Esophagus (tissue), 2 donors: Measurements from ENCODE around the gene ZNF534. TPM values are rescaled to one million over a fixed set of nuclear protein-coding genes. Genes with fewer than 3 reads are reported as not detected.
A peak's percentile ranks its signal among the peaks of the same experiment; 100 is the strongest.
"Not testable (repeated sequence)": the region's sequence is repeated elsewhere in the genome, so short reads cannot be mapped to it uniquely, and the experiment has no call there.

Source experiments
- H3K27ac ChIP-seq, 2 donors: one replicate each; pipeline ENCODE4 v1.5.1; 2013; ENCODE audit warnings: low read depth in 2 of 2, mild to moderate bottlenecking in 2 of 2, inconsistent platforms in 1 of 2, low read length in 1 of 2, moderate library complexity in 1 of 2
- H3K27me3 ChIP-seq, 2 donors: one replicate each; pipeline ENCODE4 v1.6.1; 2013; ENCODE audit warnings: low read length in 2 of 2, control low read depth in 1 of 2, mild to moderate bottlenecking in 1 of 2; ENCODE audit not compliant: insufficient read depth in 2 of 2, control insufficient read depth in 1 of 2
- H3K36me3 ChIP-seq, 2 donors: one replicate each; pipeline ENCODE4 v1.6.1; 2013; ENCODE audit warnings: low read length in 1 of 2; ENCODE audit not compliant: control insufficient read depth in 2 of 2, insufficient read depth in 2 of 2
- H3K4me1 ChIP-seq, 2 donors: one replicate each; pipeline ENCODE4 v1.6.1; 2013; ENCODE audit warnings: low read length in 1 of 2; ENCODE audit not compliant: control insufficient read depth in 2 of 2, insufficient read depth in 2 of 2
- H3K4me3 ChIP-seq, 2 donors: one replicate each; pipeline ENCODE4 v1.5.1; 2013; ENCODE audit warnings: low read length in 2 of 2, mild to moderate bottlenecking in 2 of 2, low read depth in 1 of 2, moderate library complexity in 1 of 2
- H3K9me3 ChIP-seq, 2 donors: one replicate each; pipeline ENCODE4 v1.6.1; 2013; ENCODE audit warnings: mild to moderate bottlenecking in 2 of 2, low read depth in 1 of 2, low read length in 1 of 2, moderate library complexity in 1 of 2; ENCODE audit not compliant: control insufficient read depth in 2 of 2, insufficient read depth in 1 of 2
- WGBS, 2 donors: extraction: QIAGEN DNeasy Blood & Tissue Kit; methylation state at CpG; one replicate each; pipeline ENCODE4 v1.1.7; 2013; 5-methylcytosine and 5-hydroxymethylcytosine counted together
- polyA plus RNA-seq, 2 donors: library from polyadenylated mRNA; stranded (reverse); fragments of 200-250 nt; gene quantifications; one replicate each; pipeline ENCODE4 v1.2.3, GENCODE V29; 2013
- donor health status: healthy with polysubstance abuse.
- donor health status: Bipolar disorder and iron deficiency.

Gene ZNF534
- polyA plus RNA-seq, 2 donors: 0.04 to 0.05 TPM

- Histone ChIP-seq H3K4me3 (peak within 1 kb of the TSS; percentile 54 to 60), H3K4me1 (no peaks in the 10 kb centered on the region), H3K27ac (no peak within 1 kb of the TSS), H3K27me3 (no peaks in the 10 kb centered on the region), H3K36me3 (peaks cover 5 to 7% of the 10 kb centered on the region in 2 donors), H3K9me3 (peaks cover 14 to 42% of the 10 kb centered on the region in 2 donors)
- 5 to 6% methylated on average over 48 of the region's 48 CpGs for WGBS, 2 donors
Measured at GRCh38 chr19:52453324-52454094, 24.6 kb downstream of the ZNF534 start, which contains the start of gene ZNF578. TSS of gene ZNF578 (plus strand) at chr19:52453553. CDS start at chr19:52501846, 48,293 bp downstream.

- no peak overlapping the region for H3K27ac ChIP-seq
- H3K4me1 ChIP-seq: no peaks in the 10 kb centered on the region
- H3K4me3 ChIP-seq: no peak overlapping the region
- no peaks in the 10 kb centered on the region for H3K36me3 ChIP-seq
- peaks cover 12 to 27% of the 10 kb centered on the region in 2 donors for H3K9me3 ChIP-seq
- WGBS, 2 donors: 86 to 90% methylated on average over 14 of the region's 14 CpGs
- no peaks in the 10 kb centered on the region for H3K27me3 ChIP-seq
Measured at GRCh38 chr19:52464798-52465470, 36.0 kb downstream of the ZNF534 start.

GRCh38 chr19:52473655-52474350 is 44.9 kb downstream of the ZNF534 start:
- no peaks in the 10 kb centered on the region for H3K27me3 ChIP-seq
- H3K36me3 ChIP-seq: no peaks in the 10 kb centered on the region
- no peaks in the 10 kb centered on the region for H3K4me1 ChIP-seq
- H3K4me3 ChIP-seq: no peak overlapping the region
- no peak overlapping the region for H3K27ac ChIP-seq
- WGBS, 2 donors: 94% methylated on average over 3 of the region's 3 CpGs
- peaks cover 21 to 31% of the 10 kb centered on the region in 2 donors for H3K9me3 ChIP-seq

- Histone ChIP-seq H3K27me3 (no peaks in the 10 kb centered on the region), H3K4me3 (no peak overlapping the region), H3K9me3 (peaks cover 22 to 31% of the 10 kb centered on the region in 2 donors), H3K36me3 (no peaks in the 10 kb centered on the region), H3K4me1 (no peaks in the 10 kb centered on the region), H3K27ac (no peak overlapping the region)
- WGBS, 2 donors: 95 to 96% methylated on average over 7 of the region's 7 CpGs
Measured at GRCh38 chr19:52474351-52475127, 45.6 kb downstream of the ZNF534 start.

- WGBS, 2 donors: 43 to 53% methylated on average over 7 of the region's 7 CpGs
- H3K27ac ChIP-seq, H3K4me1 ChIP-seq, H3K4me3 ChIP-seq, H3K36me3 ChIP-seq, H3K27me3 ChIP-seq: not testable (repeated sequence)
- H3K9me3 ChIP-seq: peaks cover 25 to 29% of the 10 kb centered on the region in 2 donors
Measured at GRCh38 chr19:52484111-52484743, 55.3 kb downstream of the ZNF534 start.

- peaks cover 24 to 28% of the 10 kb centered on the region in 2 donors for H3K9me3 ChIP-seq
- H3K27me3 ChIP-seq, H3K4me1 ChIP-seq, H3K4me3 ChIP-seq, H3K27ac ChIP-seq, H3K36me3 ChIP-seq: not testable (repeated sequence)
- 36 to 43% methylated on average over 7 of the region's 7 CpGs for WGBS, 2 donors
Measured at GRCh38 chr19:52485064-52485463, 56.1 kb downstream of the ZNF534 start.

- not testable (repeated sequence) for H3K27ac ChIP-seq, H3K4me1 ChIP-seq, H3K4me3 ChIP-seq, H3K36me3 ChIP-seq, H3K27me3 ChIP-seq
- WGBS, 2 donors: 7 to 11% methylated on average over 8 of the region's 8 CpGs
- H3K9me3 ChIP-seq: peaks cover 24 to 28% of the 10 kb centered on the region in 2 donors
Measured at GRCh38 chr19:52485561-52486240, 56.8 kb downstream of the ZNF534 start.

GRCh38 chr19:52492201-52492993 is 63.4 kb downstream of the ZNF534 start:
- 30 to 32% methylated on average over 37 of the region's 37 CpGs for WGBS, 2 donors
- H3K27me3 ChIP-seq: no peaks in the 10 kb centered on the region
- peak overlapping the region in 1 of 2 donors; percentile 20 for H3K4me3 ChIP-seq
- no peak overlapping the region for H3K27ac ChIP-seq
- H3K36me3 ChIP-seq: no peaks in the 10 kb centered on the region
- H3K4me1 ChIP-seq: no peaks in the 10 kb centered on the region
- H3K9me3 ChIP-seq: peaks cover 19 to 26% of the 10 kb centered on the region in 2 donors
